HG02588 (cell line): ENCODE results near the gene GYPE.
"Not testable (repeated sequence)": the region's sequence is repeated elsewhere in the genome, so short reads cannot be mapped to it uniquely, and the experiment has no call there.

ENCODE experiments used
- ATAC-seq: cut with Tn5 transposase; IDR thresholded peaks from one replicate; pipeline ENCODE4 v1.9.1; 2021; ENCODE audit warnings: mild to moderate bottlenecking, moderate library complexity; ENCODE audit not compliant: unreplicated experiment

The GYPE gene

DNA sequence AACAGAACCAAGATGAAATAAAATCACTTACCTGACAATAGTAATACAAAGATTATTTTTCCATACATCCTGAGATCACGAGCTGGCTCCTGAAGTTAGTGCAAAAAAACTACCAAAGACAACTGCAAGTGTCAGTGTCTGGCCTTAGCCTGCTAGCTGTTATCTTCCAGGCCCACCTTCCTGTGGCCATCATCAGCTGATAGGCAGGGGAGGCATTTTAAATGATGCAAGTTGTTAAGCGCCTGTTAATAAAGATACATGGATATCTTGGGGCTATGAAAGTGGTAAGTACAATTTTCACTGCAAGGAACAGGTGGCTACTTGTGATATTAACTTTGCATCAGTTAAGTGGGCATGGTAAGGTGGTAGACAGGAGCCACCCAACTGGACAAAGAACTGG, at the start of gene GYPE:
GYPE (minus strand) TSS at position 120 of the 400 bp plus-strand sequence; CDS start at position 68, 52 bp downstream.
- ATAC-seq: not testable (repeated sequence)

DNA sequence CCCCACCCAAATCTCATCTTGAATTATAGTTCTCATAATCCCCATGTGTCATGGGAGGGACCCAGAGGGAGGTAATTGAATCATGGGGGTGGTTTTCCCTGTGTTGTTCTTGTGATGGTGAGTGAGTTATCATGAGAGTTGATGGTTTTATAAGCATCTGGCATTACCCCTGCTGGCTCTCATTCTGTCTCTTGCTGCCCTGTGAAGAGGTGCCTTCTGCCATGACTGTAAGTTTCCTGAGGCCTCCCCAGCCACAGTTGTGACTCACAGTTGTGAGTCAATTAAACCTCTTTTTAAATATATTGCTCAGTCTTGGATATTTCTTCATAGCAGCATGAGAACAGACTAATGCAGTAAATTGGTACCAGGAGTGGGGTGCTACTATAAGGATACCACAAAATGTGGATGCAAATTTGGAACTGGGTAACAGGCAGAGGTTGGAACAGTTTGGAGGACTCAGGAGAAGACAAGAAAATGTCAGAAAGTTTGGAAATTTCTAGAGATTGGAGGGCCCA, 46.2 kb upstream of the GYPE start:
- not testable (repeated sequence) for ATAC-seq

DNA sequence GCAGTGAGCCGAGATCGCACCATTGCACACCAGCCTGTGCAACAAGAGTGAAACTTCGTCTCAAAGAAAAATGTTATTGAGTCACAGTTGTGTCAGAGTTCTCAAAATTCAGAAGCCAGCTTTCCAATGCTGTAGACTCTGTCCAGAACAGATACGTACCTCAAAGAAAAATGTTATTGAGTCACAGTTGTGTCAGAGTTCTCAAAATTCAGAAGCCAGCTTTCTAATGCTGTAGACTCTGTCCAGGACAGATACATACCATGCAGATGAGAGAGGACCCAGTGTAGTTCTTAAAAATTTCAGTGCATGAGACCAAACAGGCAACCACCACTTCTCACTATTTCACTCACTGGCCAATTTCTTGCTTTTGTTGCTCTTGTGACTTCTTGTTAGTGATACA, 45.6 kb upstream of the GYPE start:
- not testable (repeated sequence) for ATAC-seq

DNA sequence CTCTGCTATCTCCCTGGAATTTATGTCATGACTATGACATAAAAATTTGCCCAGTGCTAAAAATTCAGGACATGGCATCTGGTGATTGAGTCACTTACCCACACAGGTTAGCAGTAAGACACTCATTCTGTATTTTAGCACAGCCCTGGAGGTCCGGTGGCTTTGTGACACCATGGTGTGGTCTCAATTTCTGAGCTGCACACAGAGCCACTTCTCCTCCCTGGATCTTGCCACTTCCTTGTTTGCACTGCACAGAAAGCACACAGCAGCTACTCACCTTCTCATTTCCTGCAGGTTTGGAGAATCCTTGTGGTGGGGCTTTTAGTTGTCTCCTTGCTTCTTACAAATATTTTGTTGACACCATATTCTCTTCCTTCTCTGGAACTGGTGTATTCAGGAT, 44.8 kb upstream of the GYPE start:
- ATAC-seq: not testable (repeated sequence)

- ATAC-seq: not testable (repeated sequence)
Measured at GRCh38 chr4:143947493-143947892, 42.1 kb upstream of the GYPE start.

- ATAC-seq: not testable (repeated sequence)
Measured at GRCh38 chr4:143940708-143941107, 35.3 kb upstream of the GYPE start.

DNA sequence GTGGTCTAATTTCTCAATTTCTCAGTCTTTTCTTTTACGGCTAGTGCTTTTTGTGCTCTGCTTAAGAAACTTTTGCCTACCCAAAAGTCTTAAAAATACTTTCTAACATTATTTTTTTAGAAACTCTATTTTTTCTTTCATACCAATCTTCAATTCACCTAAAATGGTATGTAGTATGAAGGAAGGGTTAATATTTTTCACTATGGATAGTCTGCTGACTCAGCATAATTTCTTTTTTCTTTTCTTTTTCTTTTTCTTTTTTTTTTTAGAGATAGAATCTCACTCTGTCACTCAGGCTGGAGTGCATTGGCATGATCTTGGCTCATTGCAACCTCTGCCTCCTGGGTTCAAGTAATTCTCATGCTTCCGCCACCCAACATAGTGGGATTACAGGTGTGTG, 34.2 kb upstream of the GYPE start:
- ATAC-seq: no peak

DNA sequence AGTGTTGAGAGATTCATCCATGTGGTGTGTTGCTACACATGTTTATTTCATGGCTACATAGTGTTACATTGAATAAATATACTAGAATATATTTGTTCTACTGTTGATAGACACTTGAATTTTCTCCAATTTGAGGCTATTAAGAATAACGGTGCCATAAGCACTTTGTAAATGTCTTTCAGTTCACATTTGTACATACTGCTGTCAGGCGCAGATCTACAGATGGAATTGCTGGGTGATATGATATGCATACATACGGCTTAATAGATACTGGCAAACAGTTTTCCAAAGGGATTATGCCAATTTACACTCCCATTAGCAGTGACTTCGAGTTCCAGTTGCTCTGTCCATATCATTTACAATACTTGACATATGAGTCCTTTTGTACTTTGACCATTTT, 33.5 kb upstream of the GYPE start:
- ATAC-seq: not testable (repeated sequence)

GRCh38 chr4:143921181-143921580, 15.8 kb upstream of the GYPE start:
- no peak for ATAC-seq

DNA sequence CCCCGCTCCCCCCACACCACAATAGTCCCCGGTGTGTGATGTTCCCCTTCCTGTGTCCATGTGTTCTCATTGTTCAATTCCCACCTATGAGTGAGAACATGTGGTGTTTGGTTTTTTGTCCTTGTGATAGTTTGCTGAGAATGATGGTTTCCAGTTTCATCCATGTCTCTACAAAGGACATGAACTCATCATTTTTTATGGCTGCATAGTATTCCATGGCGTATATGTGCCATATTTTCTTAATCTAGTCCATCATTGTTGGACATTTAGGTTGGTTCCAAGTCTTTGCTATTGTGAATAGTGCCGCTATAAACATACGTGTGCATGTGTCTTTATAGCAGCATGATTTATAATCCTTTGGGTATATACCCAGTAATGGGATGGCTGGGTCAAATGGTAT, 11.1 kb upstream of the GYPE start:
- not testable (repeated sequence) for ATAC-seq

- ATAC-seq: not testable (repeated sequence)
Measured at GRCh38 chr4:143912478-143912877, 7.1 kb upstream of the GYPE start.

DNA sequence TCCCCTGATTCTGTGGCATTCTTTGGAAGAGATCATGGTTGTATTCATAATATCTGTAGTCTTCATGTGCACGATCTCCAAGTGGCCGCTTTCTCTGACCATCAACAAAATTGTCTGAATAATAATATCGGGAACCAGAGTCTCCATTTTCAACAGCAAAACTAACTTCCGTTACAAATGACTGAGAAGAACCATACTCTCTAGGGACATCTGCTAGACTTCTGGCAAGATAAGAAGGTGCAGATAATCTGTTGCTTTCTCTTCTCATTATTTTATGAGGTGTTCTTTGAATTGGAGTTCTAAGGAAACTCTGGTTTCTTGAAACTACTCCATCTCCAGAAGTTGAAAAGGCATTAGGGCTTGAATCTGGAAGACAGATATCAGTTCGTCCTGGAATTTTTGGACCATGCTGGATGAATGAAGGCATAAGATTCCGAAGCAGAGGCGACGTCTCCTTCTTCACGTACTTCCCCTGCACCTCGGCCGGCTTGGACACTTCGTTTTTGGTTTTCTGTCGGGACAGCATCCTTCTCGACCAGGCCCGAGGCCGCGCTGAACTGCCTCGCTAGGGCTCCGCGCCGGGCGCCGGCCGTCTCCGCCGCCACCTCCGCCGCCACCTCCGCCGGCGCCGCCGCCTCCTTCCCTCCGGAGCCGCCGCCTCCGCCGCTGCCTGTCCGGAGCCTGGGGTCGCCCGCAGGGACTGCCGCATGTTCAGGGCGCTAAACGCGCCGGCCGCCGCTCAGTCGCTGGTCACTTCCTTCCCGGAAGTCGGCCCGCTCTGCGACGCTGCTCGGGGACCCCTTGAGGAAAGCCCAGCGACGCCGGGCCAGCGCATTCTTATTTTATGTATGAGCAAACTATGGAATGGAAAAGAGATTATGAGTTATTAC, 6.4 kb upstream of the GYPE start:
- peak; percentile 69 for ATAC-seq

- ATAC-seq: not testable (repeated sequence)
Measured at GRCh38 chr4:143910906-143911305, 5.5 kb upstream of the GYPE start.

- peak; percentile 40 for ATAC-seq
Measured at GRCh38 chr4:143907811-143908210, 2.5 kb upstream of the GYPE start.

GRCh38 chr4:143904431-143904830, 928 bp downstream of the GYPE start:
- not testable (repeated sequence) for ATAC-seq

- ATAC-seq: not testable (repeated sequence)
Measured at GRCh38 chr4:143890323-143890722, 15.0 kb downstream of the GYPE start.

DNA sequence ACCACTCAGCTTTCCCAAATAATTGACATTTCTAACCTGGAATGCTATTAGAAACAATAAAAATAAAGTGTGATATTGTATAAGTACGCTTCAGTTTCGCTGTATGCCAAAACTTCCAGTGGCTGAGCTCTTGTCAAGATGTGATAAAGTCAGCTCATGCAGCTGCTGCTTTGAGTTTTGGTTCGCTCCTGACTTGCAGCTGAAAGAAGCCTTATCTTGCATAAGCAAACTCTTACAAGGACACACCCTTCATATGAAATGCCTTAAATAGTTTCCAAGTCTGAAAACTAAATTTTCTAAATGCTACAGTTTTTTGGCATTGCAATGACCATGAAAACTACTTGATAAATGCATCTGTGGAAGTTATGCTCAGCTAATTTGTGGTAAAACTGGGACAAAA, 17.2 kb downstream of the GYPE start:
- ATAC-seq: not testable (repeated sequence)

GRCh38 chr4:143884965-143885364, 20.4 kb downstream of the GYPE start:
- not testable (repeated sequence) for ATAC-seq

DNA sequence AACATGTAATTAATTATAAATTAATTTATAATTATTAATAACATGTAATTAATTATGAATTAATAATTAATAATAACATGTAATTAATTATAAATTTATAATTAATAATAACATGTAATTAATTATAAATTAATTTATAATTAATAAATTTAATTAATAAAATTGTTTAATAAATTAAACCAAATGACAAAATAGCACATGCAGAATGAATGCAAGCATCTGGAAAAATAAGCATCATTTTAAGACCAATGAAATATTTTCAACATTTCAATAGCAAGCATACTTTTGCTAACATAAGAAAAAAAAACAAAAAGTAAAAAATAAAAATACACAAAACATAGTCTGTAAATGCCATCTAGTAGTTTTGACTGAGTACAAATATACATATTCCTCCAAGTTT, 21.8 kb downstream of the GYPE start:
- ATAC-seq: no peak

DNA sequence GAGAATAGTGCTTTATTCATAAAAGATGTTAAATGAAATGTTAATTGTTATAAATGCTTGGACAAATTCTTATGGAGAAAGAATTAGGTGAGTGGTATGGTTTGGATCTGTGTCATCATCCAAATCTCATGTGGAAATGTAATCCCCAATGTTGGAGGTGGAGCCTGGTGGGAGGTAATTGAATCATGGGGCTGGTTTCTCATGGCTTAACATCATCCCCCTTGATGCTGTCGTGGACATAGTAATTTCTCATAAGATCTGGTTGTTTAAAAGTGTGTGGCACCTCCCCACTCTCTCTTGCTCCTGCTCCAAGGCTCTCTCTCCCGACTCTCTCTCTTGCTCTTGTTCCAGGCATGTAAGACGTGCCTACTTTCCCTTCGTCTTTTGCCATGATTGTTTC, 22.5 kb downstream of the GYPE start:
- no peak for ATAC-seq

DNA sequence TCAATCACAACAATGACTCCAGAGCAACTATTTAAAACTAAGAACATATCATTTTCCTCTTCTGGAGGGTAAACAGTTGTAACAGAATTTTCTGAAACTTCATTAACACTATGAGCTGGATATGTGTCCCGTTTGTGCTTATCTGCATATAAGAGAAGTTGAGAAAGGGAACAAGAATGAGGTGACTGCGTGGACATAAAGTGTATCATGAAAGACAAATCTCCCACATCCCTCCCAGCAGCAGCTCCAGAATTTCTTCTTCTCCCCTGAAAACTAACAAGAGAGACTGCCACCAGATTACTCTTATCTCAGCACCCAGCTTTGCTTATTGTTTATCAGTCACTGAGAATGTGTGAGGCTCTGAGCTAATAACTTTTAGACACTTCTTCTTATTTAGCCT, 25.8 kb downstream of the GYPE start:
- ATAC-seq: not testable (repeated sequence)

DNA sequence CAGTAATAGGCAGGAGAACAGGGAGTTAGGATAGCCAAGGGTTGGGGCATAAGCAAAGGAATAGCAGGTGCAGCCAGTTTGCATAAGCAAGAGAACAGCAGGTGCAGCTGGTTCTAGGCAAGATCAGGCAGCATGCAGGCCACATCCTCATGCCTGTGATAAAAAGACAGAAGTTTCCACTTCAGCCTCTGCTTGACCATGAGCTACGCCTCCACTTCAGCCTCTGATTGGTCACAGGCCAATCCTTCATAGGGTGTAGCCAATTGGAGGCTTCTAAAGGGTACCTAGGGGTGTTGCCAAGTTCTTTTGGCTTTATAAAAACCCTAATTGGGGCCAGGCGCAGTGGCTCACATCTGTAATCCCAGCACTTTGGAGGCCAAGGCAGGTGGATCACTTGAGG, 30.0 kb downstream of the GYPE start:
- ATAC-seq: not testable (repeated sequence)
